Gastroesophageal sphincter (tissue), 4 donors: ENCODE data around the gene SLC29A3. TPM values are rescaled to one million over a fixed set of nuclear protein-coding genes. Genes with fewer than 3 reads are reported as not detected.
A peak's percentile ranks its signal among the peaks of the same experiment; 100 is the strongest.

Source experiments
- ATAC-seq: fragments of 150-250 bp; one replicate; pipeline ENCODE4 v1.9.1; 2016; ENCODE audit warnings: mild to moderate bottlenecking, moderate library complexity
- H3K27ac ChIP-seq, 4 donors: fragments of 200-600 bp; sonication (generic) in 3 of 4; 1 replicate in 3 of 4; 2 replicates in 1 of 4; pipeline ENCODE4 v1.5.1; 2016 to 2019
- H3K27me3 ChIP-seq: fragments of 200-600 bp; sonication (generic); one replicate; pipeline ENCODE4 v1.5.1; 2019
- H3K36me3 ChIP-seq, 2 donors: fragments of 200-600 bp; sonication (generic); one replicate each; pipeline ENCODE4 v1.5.1; 2019; ENCODE audit warnings: control low read depth in 1 of 2
- H3K4me1 ChIP-seq, 3 donors: fragments of 200-600 bp; sonication (generic); 1 replicate in 2 of 3; 2 replicates in 1 of 3; pipeline ENCODE4 v1.5.1; 2016 to 2019; ENCODE audit warnings: control low read depth in 2 of 3
- H3K4me3 ChIP-seq, 2 donors: fragments of 200-600 bp; sonication (generic); one replicate each; pipeline ENCODE4 v1.5.1; 2019; ENCODE audit warnings: mild to moderate bottlenecking in 1 of 2, moderate library complexity in 1 of 2
- H3K9me3 ChIP-seq, 3 donors: fragments of 200-600 bp; sonication (generic); one replicate each; pipeline ENCODE4 v1.5.1; 2017 to 2019; ENCODE audit warnings: control low read depth in 2 of 3
- CTCF ChIP-seq, 4 experiments: fragments of 200-600 bp in 2 of 4; fragments of 450-650 bp in 2 of 4; sonication (generic) in 1 of 4; IDR thresholded peaks; one replicate each; pipeline ENCODE4 v1.5.1; 2017 to 2019; ENCODE audit warnings: antibody characterized with exemption in 4 of 4, mild to moderate bottlenecking in 2 of 4, moderate library complexity in 2 of 4
- EP300 ChIP-seq: sonication (generic); formaldehyde crosslinking; IDR thresholded peaks from one replicate; pipeline ENCODE4 v1.6.1; 2017; ENCODE audit warnings: antibody characterized with exemption, mild to moderate bottlenecking
- POLR2A ChIP-seq, 2 donors: fragments of 450-650 bp; IDR thresholded peaks; one replicate each; pipeline ENCODE4 v1.6.1; 2017; ENCODE audit warnings: antibody characterized with exemption in 2 of 2, mild to moderate bottlenecking in 2 of 2, moderate library complexity in 1 of 2
- POLR2AphosphoS5 ChIP-seq: sonication (generic); formaldehyde crosslinking; IDR thresholded peaks from one replicate; pipeline ENCODE4 v1.6.1; 2017; ENCODE audit warnings: antibody characterized with exemption
- WGBS, 2 donors: methylation state at CpG; one replicate each; pipeline ENCODE4 v1.1.5; 2018; ENCODE audit warnings: low coverage in 1 of 2; 5-methylcytosine and 5-hydroxymethylcytosine counted together
- total RNA-seq, 4 donors: library from RNA; depleted of rRNA; stranded (reverse); fragments of >200 nt; gene quantifications; one replicate each; pipeline ENCODE4 v1.1.0, GENCODE V29; 2016

The SLC29A3 gene
- total RNA-seq, 4 donors from 2014 or later, result 3.3 to 9.8 (median 4.9) TPM

- Histone ChIP-seq H3K36me3 (no peaks in the 10 kb centered on the region), H3K9me3 (no peaks in the 10 kb centered on the region), H3K27ac (no peak overlapping the region), H3K4me3 (peak overlapping the region in 1 of 2 donors; percentile 70), H3K4me1 (peaks cover 0 to 30% (median 16%) of the 10 kb centered on the region in 3 donors), H3K27me3 (peaks cover 27% of the 10 kb centered on the region)
- TF ChIP-seq POLR2A (IDR thresholded peaks at IDR 0.05) (no peak), POLR2AphosphoS5 (no peak), CTCF (IDR thresholded peaks at IDR 0.05) (no peak), EP300 (no peak)
- 67% methylated on average over 4 of the region's 4 CpGs; no CpG with 5 or more reads in 1 of the 2 donors for WGBS, 2 donors
- no peak for ATAC-seq
Observed at GRCh38 chr10:71398976-71399375, 79.9 kb downstream of the SLC29A3 start.

- H3K27me3 ChIP-seq, result peaks cover 27% of the 10 kb centered on the region
- no peak for ATAC-seq
- no peak for TF ChIP-seq POLR2AphosphoS5
- TF ChIP-seq EP300, result no peak
- TF ChIP-seq CTCF (IDR thresholded peaks at IDR 0.05), result no peak
- TF ChIP-seq POLR2A (IDR thresholded peaks at IDR 0.05), result no peak
- H3K36me3 ChIP-seq, result no peaks in the 10 kb centered on the region
- 80 to 93% methylated on average over 1 to 2 of the region's 5 CpGs for WGBS, 2 donors
- H3K27ac ChIP-seq, result no peak overlapping the region
- H3K4me3 ChIP-seq, result no peak overlapping the region
- H3K9me3 ChIP-seq, result no peaks in the 10 kb centered on the region
- H3K4me1 ChIP-seq, result peaks cover 0 to 30% (median 16%) of the 10 kb centered on the region in 3 donors
Observed at GRCh38 chr10:71399946-71400345, 80.9 kb downstream of the SLC29A3 start.

GRCh38 chr10:71401056-71401455, 82.0 kb downstream of the SLC29A3 start:
- no peaks in the 10 kb centered on the region for H3K36me3 ChIP-seq
- H3K4me3 ChIP-seq, result no peak overlapping the region
- H3K4me1 ChIP-seq, result peaks cover 0 to 32% (median 16%) of the 10 kb centered on the region in 3 donors
- H3K9me3 ChIP-seq, result no peaks in the 10 kb centered on the region
- TF ChIP-seq POLR2A (IDR thresholded peaks at IDR 0.05), result no peak
- TF ChIP-seq EP300, result no peak
- TF ChIP-seq CTCF (IDR thresholded peaks at IDR 0.05), result no peak
- TF ChIP-seq POLR2AphosphoS5, result no peak
- H3K27me3 ChIP-seq, result peaks cover 27% of the 10 kb centered on the region
- ATAC-seq, result no peak
- WGBS, 2 donors, result 70% methylated on average over 2 of the region's 7 CpGs; no CpG with 5 or more reads in 1 of the 2 donors
- H3K27ac ChIP-seq, result no peak overlapping the region

GRCh38 chr10:71402005-71402404, 82.9 kb downstream of the SLC29A3 start:
- no peak overlapping the region for H3K27ac ChIP-seq
- H3K9me3 ChIP-seq, result no peaks in the 10 kb centered on the region
- ATAC-seq, result no peak
- H3K4me3 ChIP-seq, result no peak overlapping the region
- H3K27me3 ChIP-seq, result peaks cover 27% of the 10 kb centered on the region
- WGBS, 2 donors, result 83 to 98% methylated on average over 2 to 7 of the region's 7 CpGs
- no peaks in the 10 kb centered on the region for H3K36me3 ChIP-seq
- H3K4me1 ChIP-seq, result peaks cover 0 to 33% (median 19%) of the 10 kb centered on the region in 3 donors
- TF ChIP-seq POLR2AphosphoS5, result no peak
- no peak for TF ChIP-seq EP300
- no peak for TF ChIP-seq CTCF (IDR thresholded peaks at IDR 0.05)
- TF ChIP-seq POLR2A (IDR thresholded peaks at IDR 0.05), result no peak

GRCh38 chr10:71404503-71405295, 85.6 kb downstream of the SLC29A3 start:
- Histone ChIP-seq H3K36me3 (no peaks in the 10 kb centered on the region), H3K27me3 (peaks cover 7% of the 10 kb centered on the region), H3K4me3 (no peak overlapping the region), H3K4me1 (peaks cover 0 to 16% (median 3%) of the 10 kb centered on the region in 3 donors), H3K27ac (no peak overlapping the region), H3K9me3 (no peaks in the 10 kb centered on the region)
- no peak for TF ChIP-seq POLR2AphosphoS5
- no peak for TF ChIP-seq CTCF (IDR thresholded peaks at IDR 0.05)
- TF ChIP-seq POLR2A (IDR thresholded peaks at IDR 0.05), result no peak
- no peak for TF ChIP-seq EP300
- no peak for ATAC-seq
- WGBS, 2 donors, result 71 to 82% methylated on average over 7 of the region's 13 CpGs
